ENCODE results near the gene CYP4X1.

DNA sequence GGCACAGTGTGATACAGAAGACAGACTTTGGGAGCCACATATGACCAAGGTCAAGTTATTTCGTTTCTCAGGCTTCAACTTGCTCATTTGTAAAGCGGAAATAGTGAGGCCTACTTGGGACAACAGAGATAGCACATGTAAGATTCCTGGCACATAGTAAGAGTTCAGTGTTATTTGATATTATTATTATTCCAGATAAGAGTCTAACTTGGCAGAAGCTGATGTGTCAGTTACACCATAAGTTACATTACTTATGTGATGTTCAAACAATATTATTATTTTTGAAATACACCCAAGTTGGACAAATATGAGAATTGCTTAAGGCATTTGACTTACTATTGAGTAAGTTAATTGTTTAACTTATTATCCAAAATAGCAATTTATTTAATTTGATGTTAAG lies 10.2 kb upstream of the CYP4X1 start:
- no peak for TF ChIP-seq POLR2A (IDR thresholded peaks at IDR 0.05; ENCODE audit: low read length)
- no peak for TF ChIP-seq GATA1 (IDR thresholded peaks at IDR 0.05; ENCODE audit: low read depth, low read length)

Data from erythroblast (primary cell).